Keratinocyte (primary cell): Measurements from ENCODE around the gene SMC4. TPM values are rescaled to one million over a fixed set of nuclear protein-coding genes. Genes with fewer than 3 reads are reported as not detected.

Experiments
- DNase-seq: peaks from one replicate; pipeline ENCODE4 v3.0.0-alpha.2; 2011; ENCODE audit warnings: low read depth, missing footprints, low spot score
- FAIRE-seq: peaks from 2 replicates; lab custom pipeline; 2011; peaks lifted over from hg19 to GRCh38; lab: Jason Lieb, UNC
- H2AFZ ChIP-seq: 2 replicates; pipeline ENCODE4 v1.6.0; 2012; ENCODE audit warnings: low read length, control low read depth, inconsistent platforms; ENCODE audit not compliant: control insufficient read depth
- H3K27ac ChIP-seq: 2 replicates; pipeline ENCODE4 v1.5.1; 2011; ENCODE audit warnings: low read length; ENCODE audit not compliant: control insufficient read depth, insufficient read depth
- H3K27me3 ChIP-seq: 3 replicates; pipeline ENCODE4 v1.6.0; 2011; ENCODE audit warnings: low read length; ENCODE audit not compliant: control insufficient read depth, insufficient read depth; ENCODE audit errors: extremely low read depth
- H3K36me3 ChIP-seq, 2 experiments: 2 replicates in 1 of 2; 3 replicates in 1 of 2; pipeline ENCODE4 v1.5.1; 2011; ENCODE audit warnings: low read length in 2 of 2, mild to moderate bottlenecking in 1 of 2; ENCODE audit not compliant: control insufficient read depth in 2 of 2, insufficient read depth in 2 of 2; ENCODE audit errors: extremely low read depth in 1 of 2
- H3K4me1 ChIP-seq: 3 replicates; pipeline ENCODE4 v1.5.1; 2011; ENCODE audit warnings: low read length; ENCODE audit not compliant: control insufficient read depth, insufficient read depth; ENCODE audit errors: extremely low read depth
- H3K4me2 ChIP-seq: 3 replicates; pipeline ENCODE4 v1.6.0; 2011; ENCODE audit warnings: low read depth, low read length; ENCODE audit not compliant: control insufficient read depth, insufficient read depth; ENCODE audit errors: extremely low read depth
- H3K4me3 ChIP-seq, 3 experiments: fragments of 200-600 bp in 1 of 3; sonication (generic) in 1 of 3; 2 replicates in 2 of 3; 3 replicates in 1 of 3; pipeline ENCODE4 v1.5.1; 2011 to 2016; ENCODE audit warnings: low read length in 3 of 3, mild to moderate bottlenecking in 3 of 3, control low read depth in 2 of 3, inconsistent platforms in 1 of 3, low read depth in 1 of 3, mixed read lengths in 1 of 3, mixed run types in 1 of 3, moderate library complexity in 1 of 3; ENCODE audit not compliant: control insufficient read depth in 2 of 3, insufficient read depth in 2 of 3; ENCODE audit errors: extremely low read depth in 1 of 3
- H3K79me2 ChIP-seq: 2 replicates; pipeline ENCODE4 v1.6.0; 2012; ENCODE audit warnings: low read length; ENCODE audit not compliant: control insufficient read depth, insufficient read depth
- H3K9ac ChIP-seq: 3 replicates; pipeline ENCODE4 v1.6.0; 2011; ENCODE audit warnings: low read length; ENCODE audit not compliant: control insufficient read depth, insufficient read depth; ENCODE audit errors: extremely low read depth
- H3K9me1 ChIP-seq: 3 replicates; pipeline ENCODE4 v1.6.0; 2011; ENCODE audit warnings: low read length; ENCODE audit not compliant: control insufficient read depth, insufficient read depth; ENCODE audit errors: extremely low read depth
- H3K9me3 ChIP-seq: 2 replicates; pipeline ENCODE4 v1.5.1; 2012; ENCODE audit warnings: low read depth, low read length; ENCODE audit not compliant: control insufficient read depth
- H4K20me1 ChIP-seq: 3 replicates; pipeline ENCODE4 v1.6.0; 2011; ENCODE audit warnings: low read length; ENCODE audit not compliant: control insufficient read depth, insufficient read depth; ENCODE audit errors: extremely low read depth
- CTCF ChIP-seq, 3 experiments: IDR thresholded peaks in 1 of 3; conservative IDR thresholded peaks in 1 of 3; optimal IDR thresholded peaks in 1 of 3; 2 replicates in 2 of 3; 3 replicates in 1 of 3; pipeline versions ENCODE3 to v1.5.1; 2011; ENCODE audit warnings: low read length in 3 of 3, mild to moderate bottlenecking in 3 of 3, moderate library complexity in 2 of 3, control low read depth in 1 of 3, inconsistent platforms in 1 of 3; ENCODE audit not compliant: insufficient read depth in 2 of 3; ENCODE audit errors: extremely low read depth in 1 of 3
- EZH2 ChIP-seq: IDR thresholded peaks from one replicate; pipeline ENCODE4 v1.6.1; 2012; ENCODE audit warnings: inconsistent platforms, mild to moderate bottlenecking, low read length, moderate library complexity
- dilution Hi-C: fragments of 300-500 bp; cut with MboI; formaldehyde crosslinking; loops from one replicate; pipeline ENCODE4 v1.7.0; 2020; ENCODE audit warnings: low sequenced_read_pairs; ENCODE audit not compliant: extremely low pct_ligation_motif_present
- polyA plus RNA-seq, 5 experiments: library from polyadenylated mRNA; depleted of rRNA in 3 of 5; stranded (reverse) in 3 of 5; stranded (forward) in 1 of 5; unstranded in 1 of 5; fragments of >200 nt; gene quantifications; 1 replicate in 1 of 5; 2 replicates in 3 of 5; 3 replicates in 1 of 5; pipeline versions ENCODE4 v1.2.1 to v1.2.3, GENCODE V29; 2011 to 2012; ENCODE audit warnings: missing spikeins in 2 of 5, low read depth in 1 of 5, low replicate concordance in 1 of 5

SMC4 gene
- polyA plus RNA-seq, 1 donor (not counting 4 experiments of a cell fraction or from before 2014, with no cell fraction given), result 45.2 TPM

- H3K9ac ChIP-seq, result no peak overlapping the region
- H3K4me1 ChIP-seq, result no peaks in the 10 kb centered on the region
- H3K4me2 ChIP-seq, result no peak overlapping the region
- no peaks in the 10 kb centered on the region for H3K36me3 ChIP-seq
- FAIRE-seq, result no peak
- no peaks in the 10 kb centered on the region for H4K20me1 ChIP-seq
- no peak overlapping the region for H3K4me3 ChIP-seq
- no peak overlapping the region for H2AFZ ChIP-seq
- no peak overlapping the region for H3K27ac ChIP-seq
- TF ChIP-seq CTCF (optimal IDR thresholded peaks at IDR 0.05 in 1 of 3, IDR thresholded peaks at IDR 0.05 in 1 of 3, conservative IDR thresholded peaks at IDR 0.05 in 1 of 3; ENCODE audit: extremely low read depth in 1 of 3, insufficient read depth in 2 of 3, low read length in 3 of 3) (no peak), EZH2 (no peak)
- H3K9me1 ChIP-seq, result no peaks in the 10 kb centered on the region
- no peaks in the 10 kb centered on the region for H3K79me2 ChIP-seq
- dilution Hi-C loops, result no loop called here
- no peaks in the 10 kb centered on the region for H3K27me3 ChIP-seq
- no peaks in the 10 kb centered on the region for H3K9me3 ChIP-seq
- DNase-seq, result no peak
Measured at GRCh38 chr3:160365869-160366522, 33.5 kb upstream of the SMC4 start.

DNA sequence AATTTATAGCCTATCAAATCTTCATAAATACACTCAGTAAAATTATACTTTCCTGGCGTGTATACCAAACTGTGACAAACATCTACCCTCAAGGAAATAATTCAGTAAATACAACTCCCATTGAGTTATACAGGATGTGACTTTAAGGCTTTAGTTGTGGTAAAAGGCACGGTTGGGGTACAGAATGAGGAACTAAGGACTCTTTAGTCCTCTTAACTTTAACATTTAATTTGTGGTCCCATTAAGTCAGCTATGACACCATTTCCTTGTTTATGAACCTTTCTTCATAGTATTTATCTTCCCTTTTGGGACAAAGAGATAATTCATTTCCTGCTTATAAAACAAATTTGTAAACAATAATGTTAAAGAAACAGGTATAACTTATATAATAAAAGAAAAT is 30.6 kb upstream of the SMC4 start:
- Histone ChIP-seq H4K20me1 (no peaks in the 10 kb centered on the region), H3K9me3 (no peaks in the 10 kb centered on the region), H3K79me2 (no peaks in the 10 kb centered on the region), H3K36me3 (peaks cover 0 to 2% of the 10 kb centered on the region in 2 experiments), H3K9me1 (no peaks in the 10 kb centered on the region), H3K9ac (no peak overlapping the region), H3K4me3 (no peak overlapping the region), H3K4me1 (no peaks in the 10 kb centered on the region), H2AFZ (no peak overlapping the region), H3K27ac (no peak overlapping the region), H3K27me3 (no peaks in the 10 kb centered on the region), H3K4me2 (no peak overlapping the region)
- TF ChIP-seq EZH2, result no peak
- TF ChIP-seq CTCF (optimal IDR thresholded peaks at IDR 0.05 in 1 of 3, IDR thresholded peaks at IDR 0.05 in 1 of 3, conservative IDR thresholded peaks at IDR 0.05 in 1 of 3; ENCODE audit: extremely low read depth in 1 of 3, insufficient read depth in 2 of 3, low read length in 3 of 3), result no peak
- DNase-seq, result no peak
- dilution Hi-C loops, result no loop called here
- no peak for FAIRE-seq
